GM18507 (cell line): ENCODE results near the gene FZD8.

Experiments
- DNase-seq: peaks from one replicate; pipeline ENCODE4 v3.0.0; 2011; ENCODE audit warnings: low read depth; ENCODE audit not compliant: insufficient read length; ENCODE audit errors: extremely low spot score
- FAIRE-seq: peaks from 2 replicates; lab custom pipeline; 2011; peaks lifted over from hg19 to GRCh38; lab: Jason Lieb, UNC

The FZD8 gene

GRCh38 chr10:35608328-35608672 is 33.8 kb downstream of the FZD8 start:
- DNase-seq, result no peak
- FAIRE-seq, result no peak

- no peak for FAIRE-seq
- no peak for DNase-seq
Observed at GRCh38 chr10:35607475-35608327, 34.4 kb downstream of the FZD8 start.

GRCh38 chr10:35606430-35606829 is 35.7 kb downstream of the FZD8 start:
- FAIRE-seq (no peak), DNase-seq (no peak)

GRCh38 chr10:35605191-35605590 is 36.9 kb downstream of the FZD8 start, which contains the start of gene GJD4:
Gene GJD4, plus strand, starts transcription at chr10:35605341. Its CDS starts 227 bp downstream, at chr10:35605568.
- DNase-seq (no peak), FAIRE-seq (no peak)

- no peak for DNase-seq
- FAIRE-seq, result no peak
Observed at GRCh38 chr10:35600193-35600592, 41.9 kb downstream of the FZD8 start.

- FAIRE-seq, result no peak
- no peak for DNase-seq
Observed at GRCh38 chr10:35598379-35598778, 43.7 kb downstream of the FZD8 start.

GRCh38 chr10:35595106-35595505 is 47.0 kb downstream of the FZD8 start:
- FAIRE-seq, result no peak
- DNase-seq, result no peak

GRCh38 chr10:35594115-35595079 is 47.7 kb downstream of the FZD8 start:
- FAIRE-seq, result no peak
- DNase-seq, result no peak

GRCh38 chr10:35592441-35592840 is 49.7 kb downstream of the FZD8 start:
- FAIRE-seq, result no peak
- no peak for DNase-seq

- DNase-seq (no peak), FAIRE-seq (no peak)
Observed at GRCh38 chr10:35588836-35589235, 53.3 kb downstream of the FZD8 start.
